ENCODE data around the gene NOXA1.

DNA sequence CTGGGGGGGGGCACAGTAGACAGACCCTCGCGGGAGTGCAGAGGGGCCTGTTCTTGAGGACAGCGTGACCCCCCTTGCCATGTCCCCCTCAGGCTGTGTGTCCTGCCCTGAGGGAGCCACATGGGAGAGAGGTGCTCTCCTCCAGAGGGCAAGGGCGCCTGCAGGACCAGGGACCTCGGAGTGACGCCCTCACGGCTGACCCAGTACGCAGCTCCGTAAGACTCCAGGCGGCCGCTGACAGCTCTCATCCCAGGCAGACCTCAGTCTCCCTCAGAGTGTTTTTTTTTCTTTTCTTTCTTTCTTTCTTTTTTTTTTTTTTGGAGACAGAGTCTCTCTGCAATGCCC is 27.6 kb upstream of the NOXA1 start:
- TF ChIP-seq GABPA (IDR thresholded peaks at IDR 0.05; ENCODE audit: borderline replicate concordance, insufficient read depth, low read length) (no peak), RAD21 (IDR thresholded peaks at IDR 0.05 in 1 of 2, conservative IDR thresholded peaks at IDR 0.05 in 1 of 2; ENCODE audit: low read depth in 2 of 2, low read length in 2 of 2) (no peak)
